Fibroblast of lung (primary cell): ENCODE results near the gene TPD52L1.

ENCODE experiments used
- CTCF ChIP-seq, 2 donors: IDR thresholded peaks in 1 of 2; conservative IDR thresholded peaks in 1 of 2; 1 replicate in 1 of 2; 2 replicates in 1 of 2; pipeline ENCODE4 v1.5.1; 2011 to 2012; ENCODE audit warnings: low read length in 2 of 2, control low read depth in 1 of 2, inconsistent platforms in 1 of 2, low read depth in 1 of 2, mild to moderate bottlenecking in 1 of 2
- EZH2 ChIP-seq: IDR thresholded peaks from 2 replicates; pipeline ENCODE4 v1.5.1; 2012; ENCODE audit warnings: low read length, control low read depth, mild to moderate bottlenecking; ENCODE audit errors: missing control alignments

- TF ChIP-seq CTCF (conservative IDR thresholded peaks at IDR 0.05 in 1 of 2, IDR thresholded peaks at IDR 0.05 in 1 of 2; ENCODE audit: low read depth in 1 of 2, low read length in 2 of 2) (no peak), EZH2 (no peak)
Measured at GRCh38 chr6:125259354-125259736, 105.8 kb downstream of the TPD52L1 start.
